ENCODE data around the gene FXYD5.
"Not testable (repeated sequence)": the region's sequence is repeated elsewhere in the genome, so short reads cannot be mapped to it uniquely, and the experiment has no call there.

Gene FXYD5

GRCh38 chr19:35140207-35140961, 14.2 kb upstream of the FXYD5 start:
- DNase-seq: no peak

DNA sequence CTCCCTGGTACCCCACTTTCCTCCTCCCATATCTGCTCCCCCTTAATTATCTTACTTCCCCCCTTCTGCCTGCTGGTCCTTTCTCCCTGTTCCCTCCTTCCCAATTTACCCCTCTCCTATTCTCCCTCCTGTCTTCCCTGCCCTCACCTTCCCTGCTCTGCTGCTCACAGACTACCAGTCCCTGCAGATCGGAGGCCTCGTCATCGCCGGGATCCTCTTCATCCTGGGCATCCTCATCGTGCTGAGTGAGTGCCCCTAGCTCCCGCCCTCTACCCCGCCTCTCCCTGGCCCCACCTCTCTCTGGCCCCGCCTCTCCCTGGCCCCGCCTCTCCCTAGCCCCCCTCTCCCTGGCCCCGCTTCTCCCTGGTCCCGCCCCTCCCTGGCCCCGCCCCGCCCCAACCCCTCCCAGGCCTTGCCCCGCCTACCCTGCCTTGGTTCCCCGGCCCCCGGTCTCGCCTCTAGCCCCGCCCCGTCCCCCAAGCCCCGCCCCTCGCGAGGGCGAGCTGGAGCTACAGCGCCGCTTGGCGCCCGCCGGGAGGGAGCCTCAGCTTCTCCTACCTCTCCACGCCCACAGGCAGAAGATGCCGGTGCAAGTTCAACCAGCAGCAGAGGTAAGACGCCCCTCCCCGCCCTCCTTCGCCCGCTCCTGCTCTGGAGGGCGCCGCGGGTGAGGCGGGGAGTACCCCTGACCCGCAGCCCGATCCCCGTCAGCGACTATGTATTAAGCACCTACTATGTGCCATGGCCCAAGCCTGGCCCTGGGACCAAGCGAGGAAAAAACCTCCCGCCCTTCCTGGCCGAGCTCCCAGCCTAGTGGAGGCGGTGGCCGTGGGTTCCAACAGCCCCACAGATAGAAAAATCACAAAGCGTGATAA, 13.3 kb upstream of the FXYD5 start:
- DNase-seq: peak; percentile 100

DNA sequence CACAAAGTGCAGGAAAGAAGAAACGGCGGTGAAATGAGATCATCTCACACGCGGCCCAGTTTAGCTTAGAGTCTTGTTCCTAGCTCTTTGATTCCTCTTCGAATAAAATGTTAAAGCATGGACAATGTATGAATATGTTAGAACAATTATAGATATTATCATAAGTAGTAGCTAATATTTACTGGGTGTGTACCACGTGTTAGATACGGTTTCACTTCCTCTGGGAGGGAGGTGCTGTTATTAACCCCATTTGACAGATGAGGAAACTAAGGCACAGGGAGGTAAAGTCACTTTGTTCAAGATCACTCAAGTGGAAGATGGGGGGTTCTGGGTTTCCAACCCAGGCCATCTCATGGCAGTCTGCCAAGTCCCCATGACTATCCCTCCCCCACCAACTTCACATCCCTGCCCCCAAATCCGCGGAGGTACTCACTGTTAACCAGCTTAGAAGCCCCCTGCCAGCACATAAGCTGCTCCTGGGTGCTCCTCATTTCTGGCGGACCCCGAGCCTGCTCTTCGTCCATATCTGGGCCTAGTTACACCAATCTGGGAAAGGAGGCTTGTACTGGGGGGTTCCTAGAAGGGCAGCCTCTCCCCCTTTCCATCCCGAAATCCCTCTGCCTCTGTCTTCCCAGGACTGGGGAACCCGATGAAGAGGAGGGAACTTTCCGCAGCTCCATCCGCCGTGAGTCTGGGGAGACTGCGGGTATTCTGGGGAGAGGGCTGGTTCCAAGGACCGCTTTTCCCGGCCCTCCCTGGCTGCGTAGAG, 12.5 kb upstream of the FXYD5 start:
- no peak for DNase-seq

- peak; percentile 81 for DNase-seq
These were observed 11.8 kb upstream of the FXYD5 start for GRCh38 chr19:35142606-35143230.

GRCh38 chr19:35143231-35143715, 11.3 kb upstream of the FXYD5 start, which contains the start of gene FXYD7:
FXYD7 (plus strand) TSS chr19:35143255; CDS start chr19:35143334, 79 bp downstream.
- DNase-seq: no peak

GRCh38 chr19:35143818-35144217, 10.7 kb upstream of the FXYD5 start:
- DNase-seq: no peak

DNA sequence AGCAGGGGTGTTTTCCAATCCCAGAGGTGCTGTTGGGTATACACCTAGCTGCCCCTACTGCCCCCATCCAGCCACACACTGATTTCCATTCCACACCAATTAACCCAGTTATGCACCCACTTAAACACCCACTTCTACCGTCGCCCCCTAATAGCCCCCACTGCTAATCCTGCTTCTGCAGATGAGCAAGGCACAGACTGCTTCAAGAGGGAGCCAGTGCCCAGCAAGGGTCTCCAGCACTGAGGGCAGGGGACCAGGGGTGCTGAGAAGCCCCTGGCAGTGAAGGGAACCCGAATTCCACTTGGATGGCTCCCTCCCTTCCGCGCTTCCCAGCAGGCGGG, 10.3 kb upstream of the FXYD5 start:
- no peak for DNase-seq

GRCh38 chr19:35144600-35145436, 9.7 kb upstream of the FXYD5 start:
- DNase-seq: peak; percentile 84

DNA sequence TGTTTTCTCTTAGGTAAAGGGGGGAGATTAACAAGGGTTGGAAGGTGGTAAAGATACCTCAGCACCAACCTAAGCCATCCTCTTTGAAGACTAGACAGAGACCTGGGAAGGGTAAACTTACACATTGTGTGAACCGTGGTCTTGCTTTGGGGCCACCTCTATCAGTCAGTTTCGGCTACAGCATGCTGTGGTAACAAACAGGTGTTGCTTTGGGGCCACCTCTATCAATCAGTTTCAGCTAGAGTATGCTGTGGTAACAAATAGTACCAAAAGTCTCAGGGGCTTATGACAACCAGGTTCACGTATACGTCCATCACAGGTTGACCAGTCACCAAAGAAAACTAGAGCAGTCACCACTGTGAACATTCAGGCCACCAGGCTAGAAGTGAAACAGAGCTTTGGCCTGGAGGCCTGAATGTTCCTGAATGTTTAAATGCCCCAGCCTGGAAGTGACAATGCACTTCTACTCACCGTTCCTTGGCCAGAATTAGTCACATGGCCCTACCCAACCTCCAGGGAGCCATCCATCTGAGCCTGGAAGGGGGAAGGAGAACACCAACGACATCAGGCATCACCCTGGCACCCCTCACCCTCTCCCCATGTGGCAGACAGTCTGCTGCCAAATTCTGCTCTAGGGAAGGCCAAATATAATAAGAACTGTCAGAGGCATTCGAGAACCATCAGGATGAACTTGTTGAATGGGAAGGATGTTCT, 7.6 kb upstream of the FXYD5 start:
- no peak for DNase-seq

DNA sequence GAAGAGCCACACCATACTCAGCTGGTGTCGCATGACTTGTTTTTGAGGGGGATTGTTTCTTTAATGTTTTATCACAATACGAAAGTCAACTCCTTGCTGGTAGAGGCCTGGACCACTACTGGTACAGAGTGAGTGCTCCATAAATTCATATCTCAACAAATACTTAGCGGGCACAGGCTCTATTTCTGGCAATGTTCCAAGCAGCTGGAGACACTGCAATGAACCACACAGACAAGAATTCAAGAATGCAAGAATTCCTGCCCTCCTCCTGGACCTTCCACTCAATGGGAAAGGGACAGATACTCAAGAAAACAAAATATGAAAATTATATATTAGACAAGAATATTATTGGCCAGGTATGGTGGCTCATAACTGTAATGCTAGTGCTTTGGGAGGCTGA, 5.1 kb upstream of the FXYD5 start:
- no peak for DNase-seq

- DNase-seq: no peak
These were observed 4.1 kb upstream of the FXYD5 start for GRCh38 chr19:35150445-35150844.

DNA sequence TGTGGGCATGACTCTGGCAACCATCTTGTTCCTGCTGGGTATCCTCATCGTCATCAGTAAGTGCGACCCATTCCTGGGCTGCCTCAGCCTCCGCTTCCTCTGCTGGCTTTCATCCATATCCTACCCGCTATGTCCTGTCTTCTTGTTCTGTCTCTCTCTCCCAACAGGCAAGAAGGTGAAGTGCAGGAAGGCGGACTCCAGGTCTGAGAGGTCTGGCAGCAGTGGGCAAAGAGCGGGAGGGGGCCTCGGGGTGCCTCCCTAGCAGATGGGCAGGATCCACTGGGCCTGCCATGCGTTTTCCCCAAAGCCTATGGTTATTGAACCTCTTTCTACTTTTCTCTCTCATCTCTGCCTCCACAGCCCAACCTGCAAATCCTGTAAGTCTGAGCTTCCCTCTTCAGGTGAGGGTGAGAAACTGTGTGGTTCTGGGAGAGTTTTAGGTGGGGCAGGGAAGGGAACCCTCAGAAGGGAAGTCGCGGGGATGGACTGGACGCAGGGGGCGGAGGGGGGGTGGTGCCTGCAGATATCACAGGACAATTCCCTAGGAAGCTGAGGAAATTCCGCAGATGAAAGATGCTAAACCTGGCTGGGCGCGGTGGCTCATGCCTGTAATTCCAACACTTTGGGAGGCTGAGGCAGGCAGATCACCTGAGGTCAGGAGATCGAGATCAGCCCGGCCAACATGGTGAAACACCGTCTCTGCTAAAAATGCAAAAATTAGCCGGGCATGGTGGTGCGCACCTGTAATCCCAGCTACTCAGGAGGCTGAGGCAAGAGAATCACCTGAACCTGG, 3.1 kb upstream of the FXYD5 start:
- no peak for DNase-seq

DNA sequence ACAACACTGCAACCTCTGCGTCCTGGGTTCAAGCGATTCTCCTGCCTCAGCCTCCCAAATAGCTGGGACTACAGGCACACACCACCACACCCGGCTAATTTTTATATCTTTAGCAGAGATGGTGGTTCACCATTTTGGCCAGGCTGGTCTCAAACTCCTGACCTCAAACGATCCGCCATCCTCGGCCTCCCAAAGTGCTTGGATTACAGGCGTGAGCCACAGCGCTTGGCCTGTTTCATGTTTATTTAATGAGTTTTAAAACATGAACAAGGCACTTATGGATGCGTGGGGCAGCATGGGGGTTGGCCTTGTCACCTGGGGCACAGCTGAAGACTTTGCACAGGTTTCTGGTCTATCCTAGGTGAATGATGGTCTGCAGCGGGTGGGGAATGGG, 1.4 kb upstream of the FXYD5 start:
- DNase-seq: not testable (repeated sequence)

GRCh38 chr19:35153701-35154524, 622 bp upstream of the FXYD5 start:
- peak; percentile 87 for DNase-seq

DNA sequence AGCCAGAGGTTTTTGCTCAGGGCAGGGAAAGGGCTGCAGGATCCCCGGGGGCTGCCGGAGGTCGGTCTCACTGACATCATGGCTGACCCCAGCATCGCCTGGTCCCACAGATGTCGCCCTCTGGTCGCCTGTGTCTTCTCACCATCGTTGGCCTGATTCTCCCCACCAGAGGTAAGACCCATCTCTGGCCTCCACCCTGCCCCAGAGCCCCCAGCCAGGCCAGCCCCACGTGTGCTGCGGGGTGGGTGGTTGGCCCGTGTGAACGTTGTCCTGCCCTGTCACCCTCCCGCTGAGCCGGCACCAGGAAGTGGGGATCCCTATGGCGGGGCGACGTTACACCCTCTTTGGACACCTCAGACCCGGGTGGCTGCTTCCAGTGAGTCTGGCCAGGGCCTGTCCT, 906 bp downstream of the FXYD5 start:
- DNase-seq: no peak

- DNase-seq: no peak
These were observed 1.6 kb downstream of the FXYD5 start for GRCh38 chr19:35155981-35156672.

- DNase-seq: no peak
These were observed 2.1 kb downstream of the FXYD5 start for GRCh38 chr19:35156673-35157014.

DNA sequence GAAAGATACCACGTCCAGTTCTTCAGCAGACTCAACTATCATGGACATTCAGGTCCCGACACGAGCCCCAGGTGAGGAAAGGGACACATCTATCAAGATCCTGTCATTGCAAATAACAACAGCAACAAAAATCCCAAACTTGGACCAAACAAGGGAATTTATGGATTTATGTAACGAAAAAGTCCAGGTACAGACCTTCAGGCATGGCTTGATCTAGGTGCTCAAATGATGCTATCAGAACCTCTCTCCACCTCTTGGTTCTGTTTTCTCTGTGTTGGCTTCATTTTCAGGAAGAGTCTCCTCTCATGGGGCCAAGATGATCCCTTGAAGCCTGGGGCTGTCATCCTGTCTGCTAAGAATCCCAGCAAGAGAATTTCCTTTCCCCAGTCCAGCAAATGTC, 2.9 kb downstream of the FXYD5 start:
- no peak for DNase-seq

- DNase-seq: no peak
These were observed 5.1 kb downstream of the FXYD5 start for GRCh38 chr19:35159606-35160005.

All from 8988T (cell line).